Mucosa of descending colon (tissue), 3 donors: ENCODE data around the gene MRPS12. TPM values are rescaled to one million over a fixed set of nuclear protein-coding genes. Genes with fewer than 3 reads are reported as not detected.

Experiments used
- ATAC-seq: fragments of 200-7000 bp; cut with Tn5 transposase; one replicate; pipeline ENCODE4 v1.9.1; 2020; ENCODE audit warnings: mild to moderate bottlenecking, moderate library complexity
- DNase-seq, 3 donors: peaks; one replicate each; pipeline ENCODE4 v3.0.0-alpha.2; 2020
- H3K36me3 ChIP-seq: fragments of 200-600 bp; one replicate; pipeline ENCODE4 v1.8.0; 2021; ENCODE audit warnings: low read depth, mild to moderate bottlenecking
- H3K4me1 ChIP-seq: fragments of 200-600 bp; one replicate; pipeline ENCODE4 v1.8.0; 2021; ENCODE audit warnings: low read depth, mild to moderate bottlenecking
- H3K4me3 ChIP-seq: fragments of 200-600 bp; one replicate; pipeline ENCODE4 v1.8.0; 2021; ENCODE audit warnings: mild to moderate bottlenecking
- H3K9me3 ChIP-seq: fragments of 200-600 bp; one replicate; pipeline ENCODE4 v1.8.0; 2021; ENCODE audit warnings: mild to moderate bottlenecking
- intact Hi-C, 2 donors: fragments of 100-400 bp; cut with DNase I in 1 of 2; cut with micrococcal nuclease in 1 of 2; formaldehyde crosslinking; loops; one replicate each; pipeline versions ENCODE4 v1.11.0 to v1.11.1; 2022; cut with DNase I, micrococcal nuclease
- total RNA-seq, 3 donors: library from RNA; stranded (reverse); fragmentation: NEBNext Ultra II Directional in 2 of 3; extraction: Animal tissue kit (Norgen Biotek cat#: 25700) in 2 of 3; gene quantifications; one replicate each; pipeline versions ENCODE4 v1.2.1 to v1.2.4, GENCODE V29; 2021 to 2023
- TF ChIP-seq, protein P1 (sequence below): fragments of 200-600 bp; IDR thresholded peaks from one replicate; pipeline ENCODE4 v1.8.0; 2022; ENCODE audit warnings: antibody characterized with exemption, mild to moderate bottlenecking
- donor health status: DM: no; HTN: no; CAD: no; lungs with moderate emphysema.
- donor health status: DM: no; HTN: no; CAD: no.
- donor health status: DM: no; HTN: yes; CAD: no.

Gene MRPS12
- total RNA-seq, 3 donors from 2014 or later: 28.0 to 43.3 (median 41.2) TPM

- H3K9me3 ChIP-seq: no peaks in the 10 kb centered on the region
- H3K4me3 ChIP-seq: no peak overlapping the region
- intact Hi-C loops: no loop called here
- ATAC-seq (no peak), DNase-seq (no peak)
- H3K36me3 ChIP-seq: no peaks in the 10 kb centered on the region
- TF ChIP-seq, protein P1, sequence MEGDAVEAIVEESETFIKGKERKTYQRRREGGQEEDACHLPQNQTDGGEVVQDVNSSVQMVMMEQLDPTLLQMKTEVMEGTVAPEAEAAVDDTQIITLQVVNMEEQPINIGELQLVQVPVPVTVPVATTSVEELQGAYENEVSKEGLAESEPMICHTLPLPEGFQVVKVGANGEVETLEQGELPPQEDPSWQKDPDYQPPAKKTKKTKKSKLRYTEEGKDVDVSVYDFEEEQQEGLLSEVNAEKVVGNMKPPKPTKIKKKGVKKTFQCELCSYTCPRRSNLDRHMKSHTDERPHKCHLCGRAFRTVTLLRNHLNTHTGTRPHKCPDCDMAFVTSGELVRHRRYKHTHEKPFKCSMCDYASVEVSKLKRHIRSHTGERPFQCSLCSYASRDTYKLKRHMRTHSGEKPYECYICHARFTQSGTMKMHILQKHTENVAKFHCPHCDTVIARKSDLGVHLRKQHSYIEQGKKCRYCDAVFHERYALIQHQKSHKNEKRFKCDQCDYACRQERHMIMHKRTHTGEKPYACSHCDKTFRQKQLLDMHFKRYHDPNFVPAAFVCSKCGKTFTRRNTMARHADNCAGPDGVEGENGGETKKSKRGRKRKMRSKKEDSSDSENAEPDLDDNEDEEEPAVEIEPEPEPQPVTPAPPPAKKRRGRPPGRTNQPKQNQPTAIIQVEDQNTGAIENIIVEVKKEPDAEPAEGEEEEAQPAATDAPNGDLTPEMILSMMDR: no peak
- no peaks in the 10 kb centered on the region for H3K4me1 ChIP-seq
These were observed 17.9 kb upstream of the MRPS12 start for GRCh38 chr19:38912600-38913514.

DNA sequence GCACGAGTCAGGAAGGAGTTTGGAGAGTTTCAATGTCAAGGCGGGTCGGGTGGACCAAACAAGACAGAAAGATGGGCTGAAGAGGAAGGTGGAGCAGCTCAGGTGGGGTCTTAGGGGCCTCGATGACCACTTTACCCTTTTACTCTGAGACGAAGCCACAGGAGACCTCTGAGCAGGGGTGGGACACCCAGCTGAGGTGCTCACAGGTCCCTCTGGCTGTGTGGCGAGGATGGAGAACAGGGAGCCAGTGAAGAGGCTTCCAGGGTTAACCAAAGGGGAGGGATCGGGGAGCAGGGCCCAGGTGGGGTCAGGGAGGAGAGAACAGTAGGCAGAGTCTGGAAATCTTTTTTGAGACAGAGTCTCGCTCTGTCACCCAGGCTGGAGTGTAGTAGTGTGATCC, 16.8 kb upstream of the MRPS12 start:
- Histone ChIP-seq H3K4me3 (no peak overlapping the region), H3K4me1 (no peaks in the 10 kb centered on the region), H3K36me3 (no peaks in the 10 kb centered on the region), H3K9me3 (no peaks in the 10 kb centered on the region)
- intact Hi-C loops: no loop called here
- TF ChIP-seq, protein P1: no peak
- ATAC-seq (no peak), DNase-seq (no peak)

GRCh38 chr19:38915329-38916321, 15.1 kb upstream of the MRPS12 start:
- ATAC-seq (no peak), DNase-seq (peak in 1 of 3 donors; percentile 19)
- no peaks in the 10 kb centered on the region for H3K9me3 ChIP-seq
- no peaks in the 10 kb centered on the region for H3K36me3 ChIP-seq
- no peaks in the 10 kb centered on the region for H3K4me1 ChIP-seq
- intact Hi-C loops: no loop called here
- H3K4me3 ChIP-seq: no peak overlapping the region
- TF ChIP-seq, protein P1: no peak

- Histone ChIP-seq H3K36me3 (no peaks in the 10 kb centered on the region), H3K4me3 (no peak overlapping the region), H3K4me1 (no peaks in the 10 kb centered on the region), H3K9me3 (no peaks in the 10 kb centered on the region)
- intact Hi-C loops: no loop called here
- DNase-seq (no peak), ATAC-seq (no peak)
- TF ChIP-seq, protein P1: no peak
These were observed 13.2 kb upstream of the MRPS12 start for GRCh38 chr19:38917516-38917915.

GRCh38 chr19:38917921-38918491, 12.7 kb upstream of the MRPS12 start:
- no peaks in the 10 kb centered on the region for H3K9me3 ChIP-seq
- ATAC-seq (peak; percentile 60), DNase-seq (peak in 2 of 3 donors; percentile 18 to 21)
- TF ChIP-seq, protein P1: no peak
- H3K4me1 ChIP-seq: no peaks in the 10 kb centered on the region
- intact Hi-C loops: no loop called here
- H3K36me3 ChIP-seq: no peaks in the 10 kb centered on the region
- no peak overlapping the region for H3K4me3 ChIP-seq
